B cell (primary cell): ENCODE measurements around the gene TMEM130. TPM values are rescaled to one million over a fixed set of nuclear protein-coding genes. Genes with fewer than 3 reads are reported as not detected.

Source experiments
- ATAC-seq: fragments of 200-7000 bp; cut with Tn5 transposase; one replicate; pipeline ENCODE4 v1.10.0; 2021; ENCODE audit warnings: low read depth, mild to moderate bottlenecking, moderate number of reproducible peaks, moderate library complexity
- CTCF ChIA-PET: fragments of 350-600 bp; sonication (Branson Sonifier 250); formaldehyde crosslinking; loops from one replicate; lab custom pipeline; 2021; ENCODE audit warnings: antibody characterized with exemption, inconsistent platforms; lab: Charles Lee
- POLR2A ChIA-PET: fragments of 350-600 bp; sonication (Branson Sonifier 250); formaldehyde crosslinking; loops from one replicate; lab custom pipeline; 2021; ENCODE audit warnings: antibody characterized with exemption; lab: Charles Lee
- DNase-seq: peaks from one replicate; pipeline ENCODE4 v3.0.0; 2013
- H2AFZ ChIP-seq: 2 replicates; pipeline ENCODE4 v1.6.1; 2012; ENCODE audit warnings: mild to moderate bottlenecking, low read depth, low read length; ENCODE audit not compliant: insufficient read depth, poor library complexity, severe bottlenecking
- H3K27ac ChIP-seq, 2 donors: 1 replicate in 1 of 2; 2 replicates in 1 of 2; pipeline ENCODE4 v1.5.1; 2012 to 2013; ENCODE audit warnings: low read length in 2 of 2, mild to moderate bottlenecking in 2 of 2, moderate library complexity in 1 of 2
- H3K27me3 ChIP-seq, 4 experiments: fragments of 200-600 bp in 1 of 4; sonication (generic) in 1 of 4; replicated peaks in 1 of 4; 1 replicate in 2 of 4; 2 replicates in 2 of 4; pipeline versions ENCODE4 v1.6.1 to v1.7.0; 2013 to 2016; ENCODE audit warnings: low read length in 3 of 4, mild to moderate bottlenecking in 2 of 4, mixed read lengths in 1 of 4, moderate library complexity in 1 of 4; ENCODE audit not compliant: insufficient read depth in 4 of 4, control insufficient read depth in 3 of 4; ENCODE audit errors: control extremely low read depth in 1 of 4
- H3K36me3 ChIP-seq, 2 experiments: replicated peaks in 1 of 2; 1 replicate in 1 of 2; 2 replicates in 1 of 2; pipeline versions ENCODE4 v1.6.1 to v1.7.1; 2013; ENCODE audit warnings: low read length in 1 of 2; ENCODE audit not compliant: insufficient read depth in 2 of 2, control insufficient read depth in 1 of 2; ENCODE audit errors: control extremely low read depth in 1 of 2, extremely low read depth in 1 of 2
- H3K4me1 ChIP-seq, 2 donors: fragments of 200-600 bp in 1 of 2; sonication (generic) in 1 of 2; 1 replicate in 1 of 2; 2 replicates in 1 of 2; pipeline versions ENCODE4 v1.5.1 to v1.6.1; 2013 to 2017; ENCODE audit warnings: low read length in 2 of 2; ENCODE audit not compliant: control insufficient read depth in 2 of 2, insufficient read depth in 2 of 2
- H3K4me2 ChIP-seq: replicated peaks from 2 replicates; pipeline ENCODE3; 2012; ENCODE audit warnings: mild to moderate bottlenecking, low read depth, low read length; ENCODE audit not compliant: poor library complexity, severe bottlenecking
- H3K4me3 ChIP-seq, 5 experiments: fragments of 200-600 bp in 1 of 5; sonication (generic) in 1 of 5; 1 replicate in 3 of 5; 2 replicates in 2 of 5; pipeline versions ENCODE4 v1.5.1 to v1.7.0; 2011 to 2016; ENCODE audit warnings: low read length in 4 of 5, mild to moderate bottlenecking in 4 of 5, low read depth in 2 of 5, control low read depth in 1 of 5, moderate library complexity in 1 of 5; ENCODE audit not compliant: insufficient read depth in 1 of 5; ENCODE audit errors: control extremely low read depth in 1 of 5, extremely low read depth in 1 of 5
- H3K79me2 ChIP-seq: fragments of 200-600 bp; sonication (generic); one replicate; pipeline ENCODE4 v1.6.0; 2016; ENCODE audit warnings: low read length; ENCODE audit not compliant: control insufficient read depth, insufficient read depth
- H3K9ac ChIP-seq: fragments of 200-600 bp; sonication (generic); 2 replicates; pipeline ENCODE4 v1.6.1; 2017; ENCODE audit warnings: mild to moderate bottlenecking, low read length, moderate library complexity
- H3K9me3 ChIP-seq, 3 donors: one replicate each; pipeline versions ENCODE4 v1.6.1 to v1.7.1; 2013; ENCODE audit warnings: low read length in 2 of 3; ENCODE audit not compliant: control insufficient read depth in 2 of 3, insufficient read depth in 1 of 3; ENCODE audit errors: control extremely low read depth in 1 of 3
- H4K20me1 ChIP-seq: 2 replicates; pipeline ENCODE4 v1.6.0; 2012; ENCODE audit warnings: mild to moderate bottlenecking, low read length; ENCODE audit not compliant: insufficient read depth, control insufficient read depth, poor library complexity, severe bottlenecking
- H3K27ac Mint-ChIP-seq: one replicate; pipeline ENCODE4 v1.8.0; 2021; ENCODE audit warnings: mixed read lengths
- H3K27me3 Mint-ChIP-seq: one replicate; pipeline ENCODE4 v1.8.0; 2021; ENCODE audit warnings: mixed read lengths
- H3K4me1 Mint-ChIP-seq: one replicate; pipeline ENCODE4 v1.8.0; 2021; ENCODE audit warnings: mixed read lengths
- H3K4me3 Mint-ChIP-seq: one replicate; pipeline ENCODE4 v1.8.0; 2021; ENCODE audit warnings: mixed read lengths
- H3K9me3 Mint-ChIP-seq: one replicate; pipeline ENCODE4 v1.8.0; 2022; ENCODE audit warnings: mixed read lengths; ENCODE audit not compliant: insufficient read depth
- EZH2 ChIP-seq: IDR thresholded peaks from 2 replicates; pipeline ENCODE4 v1.6.1; 2012; ENCODE audit warnings: borderline replicate concordance, low read depth, mild to moderate bottlenecking, moderate library complexity, low read length; ENCODE audit not compliant: insufficient read depth, poor library complexity, severe bottlenecking
- WGBS: methylation state at CpG from one replicate; pipeline ENCODE4 v1.1.5; 2013; ENCODE audit warnings: missing lambda C conversion rate; ENCODE audit not compliant: insufficient coverage; 5-methylcytosine and 5-hydroxymethylcytosine counted together
- intact Hi-C: fragments of 100-400 bp; cut with micrococcal nuclease; formaldehyde crosslinking; loops from one replicate; pipeline ENCODE4 v1.10.0; 2022
- polyA plus RNA-seq: library from polyadenylated mRNA; depleted of rRNA; stranded (reverse); fragments of >200 nt; gene quantifications from 2 replicates; pipeline ENCODE4 v1.2.3, GENCODE V29; 2012
- total RNA-seq, 2 donors: library from RNA; stranded (reverse); fragments of 120-200 nt in 1 of 2; gene quantifications; 1 replicate in 1 of 2; 2 replicates in 1 of 2; pipeline versions ENCODE4 v1.2.3 to v1.2.4, GENCODE V29; 2013 to 2022
- TF ChIP-seq, protein P1 (sequence below): fragments of 200-600 bp; IDR thresholded peaks from one replicate; pipeline ENCODE4 v1.8.0; 2022; ENCODE audit warnings: antibody characterized with exemption, mild to moderate bottlenecking

The TMEM130 gene
- total and polyA plus RNA-seq, 2 donors (not counting 1 experiment from before 2014, with no cell fraction given), result 0.20 TPM; not detected in 1

DNA sequence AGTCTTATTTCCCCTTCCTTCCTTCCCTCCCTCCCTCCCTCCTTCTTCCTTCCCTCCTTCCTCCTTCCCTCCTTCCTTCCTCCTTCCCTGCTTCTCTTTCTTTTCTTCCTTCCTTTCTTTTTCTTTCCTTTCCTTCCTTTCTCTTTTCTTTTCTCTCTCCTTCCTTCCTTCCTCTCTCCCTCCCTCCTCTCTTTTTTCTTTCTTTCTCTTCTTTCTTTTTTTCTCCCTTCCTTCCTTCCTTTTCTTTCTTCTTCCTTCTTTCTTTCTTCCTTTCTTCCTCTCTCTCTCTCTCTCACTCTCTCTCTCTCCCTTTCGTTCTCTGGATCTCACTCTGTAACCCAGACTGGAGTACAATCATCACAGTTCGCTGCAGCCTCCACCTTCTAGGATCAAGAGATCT lies 6.2 kb downstream of the TMEM130 start:
- H3K27ac ChIP-seq, result no peak overlapping the region
- CTCF ChIA-PET, result interaction anchor here (1.5 kb wide), 1 partner anchor 21 kb away, joined by 5 read pairs; no protein-coding TSS in a partner anchor
- no peaks in the 10 kb centered on the region for H3K4me1 Mint-ChIP-seq

DNA sequence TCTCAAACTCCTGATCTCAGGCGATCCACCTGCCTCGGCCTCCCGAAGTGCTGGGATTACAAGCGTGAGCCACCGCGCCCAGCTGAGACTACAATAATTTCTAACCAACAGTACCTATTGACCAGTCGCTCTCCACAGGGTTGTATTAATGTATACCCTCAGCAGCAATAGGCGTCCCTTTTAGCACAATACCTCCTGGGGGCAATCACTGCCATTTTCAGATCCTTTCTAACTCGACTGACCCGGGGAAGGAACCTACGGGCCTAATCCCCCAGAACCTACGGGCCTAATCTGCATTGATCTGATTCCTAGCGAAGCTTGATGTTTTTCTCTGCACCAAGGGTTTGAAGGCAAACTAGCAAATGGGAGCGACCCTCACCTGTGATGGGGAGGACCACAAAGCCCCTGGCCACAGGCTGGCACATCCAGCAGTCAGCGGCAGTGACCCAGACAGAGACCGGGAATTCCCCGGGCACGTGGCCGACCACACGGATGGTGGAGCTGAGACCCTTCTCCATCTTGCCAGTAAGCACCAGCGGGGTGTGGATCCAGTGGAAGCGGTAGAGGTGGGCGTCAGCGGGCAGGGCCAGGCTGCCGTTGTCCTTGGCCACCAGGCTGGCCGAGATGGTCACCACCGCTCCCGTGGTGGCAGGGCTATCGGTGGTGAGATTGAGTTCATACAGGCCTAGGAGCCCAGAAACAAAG lies 6.9 kb downstream of the TMEM130 start:
- Histone ChIP-seq H2AFZ (no peak overlapping the region), H3K4me3 (no peak overlapping the region), H3K27me3 (peaks cover 0 to 6% (median 0%) of the 10 kb centered on the region in 4 experiments), H3K36me3 (no peaks in the 10 kb centered on the region), H3K4me2 (no peak overlapping the region), H4K20me1 (no peaks in the 10 kb centered on the region), H3K79me2 (no peaks in the 10 kb centered on the region), H3K9me3 (no peaks in the 10 kb centered on the region), H3K27ac (no peak overlapping the region), H3K9ac (no peak overlapping the region), H3K4me1 (no peaks in the 10 kb centered on the region)
- Mint-ChIP-seq H3K4me3 (no peak overlapping the region), H3K27ac (no peak overlapping the region), H3K9me3 (no peaks in the 10 kb centered on the region), H3K27me3 (peaks cover 17% of the 10 kb centered on the region), H3K4me1 (no peaks in the 10 kb centered on the region)
- intact Hi-C loops, result no loop called here
- ChIA-PET CTCF (interaction anchor here (1.5 kb wide), 1 partner anchor 21 kb away, joined by 5 read pairs; no protein-coding TSS in a partner anchor), POLR2A (no interaction called here)
- ATAC-seq (no peak), DNase-seq (no peak)
- 92% methylated on average over 29 of the region's 29 CpGs for WGBS
- no peak for TF ChIP-seq EZH2
- TF ChIP-seq, protein P1, sequence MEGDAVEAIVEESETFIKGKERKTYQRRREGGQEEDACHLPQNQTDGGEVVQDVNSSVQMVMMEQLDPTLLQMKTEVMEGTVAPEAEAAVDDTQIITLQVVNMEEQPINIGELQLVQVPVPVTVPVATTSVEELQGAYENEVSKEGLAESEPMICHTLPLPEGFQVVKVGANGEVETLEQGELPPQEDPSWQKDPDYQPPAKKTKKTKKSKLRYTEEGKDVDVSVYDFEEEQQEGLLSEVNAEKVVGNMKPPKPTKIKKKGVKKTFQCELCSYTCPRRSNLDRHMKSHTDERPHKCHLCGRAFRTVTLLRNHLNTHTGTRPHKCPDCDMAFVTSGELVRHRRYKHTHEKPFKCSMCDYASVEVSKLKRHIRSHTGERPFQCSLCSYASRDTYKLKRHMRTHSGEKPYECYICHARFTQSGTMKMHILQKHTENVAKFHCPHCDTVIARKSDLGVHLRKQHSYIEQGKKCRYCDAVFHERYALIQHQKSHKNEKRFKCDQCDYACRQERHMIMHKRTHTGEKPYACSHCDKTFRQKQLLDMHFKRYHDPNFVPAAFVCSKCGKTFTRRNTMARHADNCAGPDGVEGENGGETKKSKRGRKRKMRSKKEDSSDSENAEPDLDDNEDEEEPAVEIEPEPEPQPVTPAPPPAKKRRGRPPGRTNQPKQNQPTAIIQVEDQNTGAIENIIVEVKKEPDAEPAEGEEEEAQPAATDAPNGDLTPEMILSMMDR, result no peak

More for the DNA sequence above, 6.2 kb downstream of the TMEM130 start:
- intact Hi-C loops, result no loop called here
- H3K4me3 Mint-ChIP-seq, result no peak overlapping the region
- Histone ChIP-seq H3K4me2 (no peak overlapping the region), H2AFZ (no peak overlapping the region), H3K27me3 (peaks cover 0 to 6% (median under 1%) of the 10 kb centered on the region in 4 experiments), H3K4me3 (no peak overlapping the region), H4K20me1 (no peaks in the 10 kb centered on the region), H3K79me2 (no peaks in the 10 kb centered on the region), H3K9ac (no peak overlapping the region), H3K36me3 (no peaks in the 10 kb centered on the region), H3K9me3 (no peaks in the 10 kb centered on the region), H3K4me1 (no peaks in the 10 kb centered on the region)
- ATAC-seq, result no peak
- H3K27me3 Mint-ChIP-seq, result peaks cover 12% of the 10 kb centered on the region
- 80% methylated on average over 1 of the region's 2 CpGs for WGBS
- no peak overlapping the region for H3K27ac Mint-ChIP-seq
- DNase-seq, result no peak
- POLR2A ChIA-PET, result interaction anchor here (0.7 kb wide), 1 partner anchor 590 kb away, joined by 4 read pairs; no protein-coding TSS in a partner anchor
- no peak for TF ChIP-seq EZH2
- TF ChIP-seq, protein P1, result no peak
- H3K9me3 Mint-ChIP-seq, result no peaks in the 10 kb centered on the region
